ENCODE results near the gene P4HTM.

Gene P4HTM

DNA sequence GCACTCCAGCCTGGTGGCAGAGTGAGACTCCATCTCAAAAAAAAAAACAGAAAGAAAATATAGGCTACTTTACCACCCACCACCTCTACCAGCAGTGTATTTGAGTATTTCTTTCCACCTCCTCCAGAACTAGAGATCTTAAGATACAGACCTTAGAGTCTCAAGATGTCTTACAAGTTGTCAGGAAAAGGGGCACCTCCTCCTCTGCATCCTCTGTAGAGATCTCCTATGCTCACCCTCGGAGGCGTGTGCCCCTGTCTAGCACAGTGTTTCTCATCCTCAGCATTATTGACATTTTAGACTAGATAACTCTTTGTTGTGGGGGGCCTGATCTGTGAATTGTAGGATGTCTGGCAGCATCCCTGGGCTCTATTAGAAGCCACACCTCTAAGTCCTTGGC, 27.7 kb upstream of the P4HTM start:
- Histone ChIP-seq H3K27me3 (ENCODE audit: control insufficient read depth, insufficient read depth, low read length) (no peaks in the 10 kb centered on the region), H3K9me3 (ENCODE audit: control insufficient read depth, insufficient read depth, low read length) (no peaks in the 10 kb centered on the region), H3K4me1 (ENCODE audit: control insufficient read depth, insufficient read depth, low read length) (peaks cover 24% of the 10 kb centered on the region), H3K27ac (ENCODE audit: low read depth, low read length) (no peak overlapping the region), H3K4me3 (ENCODE audit: low read depth, low read length) (no peak overlapping the region), H3K36me3 (ENCODE audit: control insufficient read depth, insufficient read depth, low read length) (peaks cover 53% of the 10 kb centered on the region), H3K9ac (ENCODE audit: low read depth, low read length) (no peak overlapping the region)

DNA sequence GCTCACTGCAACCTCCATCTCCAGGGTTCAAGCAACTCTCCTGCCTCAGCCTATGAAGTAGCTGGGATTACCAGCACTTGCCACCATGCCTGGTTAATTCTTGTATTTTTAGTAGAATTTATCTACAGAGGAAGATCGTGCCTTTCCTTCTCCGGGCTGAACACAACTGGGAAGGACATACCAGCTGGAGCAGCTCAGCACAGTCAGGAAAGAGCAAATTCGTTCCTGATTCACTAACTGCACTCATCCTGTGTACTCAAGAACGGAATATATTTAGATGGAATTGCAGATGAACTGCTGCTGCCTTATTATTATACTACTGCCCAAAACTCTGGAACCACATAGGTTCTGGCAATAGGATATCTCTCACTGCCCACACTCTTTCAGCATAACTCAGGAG, 27.1 kb upstream of the P4HTM start:
- Histone ChIP-seq H3K36me3 (ENCODE audit: control insufficient read depth, insufficient read depth, low read length) (peaks cover 53% of the 10 kb centered on the region), H3K27ac (ENCODE audit: low read depth, low read length) (peak overlapping the region; percentile 56), H3K9me3 (ENCODE audit: control insufficient read depth, insufficient read depth, low read length) (no peaks in the 10 kb centered on the region), H3K4me1 (ENCODE audit: control insufficient read depth, insufficient read depth, low read length) (peaks cover 24% of the 10 kb centered on the region), H3K4me3 (ENCODE audit: low read depth, low read length) (no peak overlapping the region), H3K9ac (ENCODE audit: low read depth, low read length) (no peak overlapping the region), H3K27me3 (ENCODE audit: control insufficient read depth, insufficient read depth, low read length) (no peaks in the 10 kb centered on the region)

DNA sequence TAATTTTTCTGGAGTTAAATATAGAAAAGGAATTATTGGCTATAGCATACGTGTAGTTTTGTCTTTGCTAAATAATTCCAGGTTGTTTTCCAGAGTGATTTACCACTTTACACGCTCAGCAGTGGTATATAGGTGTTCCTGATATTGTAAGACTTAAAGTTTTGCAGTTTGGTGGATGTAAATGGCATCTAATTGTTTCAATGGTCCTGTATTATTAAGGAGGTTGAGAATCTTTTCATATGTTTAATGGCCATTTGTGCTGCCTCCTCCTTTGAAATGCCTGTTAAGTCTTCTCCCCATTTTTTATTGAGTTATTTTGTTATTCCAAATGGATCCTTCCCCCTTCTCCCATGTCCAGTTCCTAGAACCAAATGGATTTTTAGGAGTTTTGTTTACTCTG, 26.4 kb upstream of the P4HTM start:
- Histone ChIP-seq H3K27me3 (ENCODE audit: control insufficient read depth, insufficient read depth, low read length) (no peaks in the 10 kb centered on the region), H3K4me3 (ENCODE audit: low read depth, low read length) (peak overlapping the region; percentile 26; the same call in 1 of the 2 replicates), H3K9ac (ENCODE audit: low read depth, low read length) (no peak overlapping the region), H3K4me1 (ENCODE audit: control insufficient read depth, insufficient read depth, low read length) (peaks cover 24% of the 10 kb centered on the region), H3K36me3 (ENCODE audit: control insufficient read depth, insufficient read depth, low read length) (peaks cover 54% of the 10 kb centered on the region), H3K9me3 (ENCODE audit: control insufficient read depth, insufficient read depth, low read length) (no peaks in the 10 kb centered on the region), H3K27ac (ENCODE audit: low read depth, low read length) (peak overlapping the region; percentile 56)

GRCh38 chr3:48966367-48966766, 23.7 kb upstream of the P4HTM start:
- Histone ChIP-seq H3K27ac (ENCODE audit: low read depth, low read length) (no peak overlapping the region), H3K4me1 (ENCODE audit: control insufficient read depth, insufficient read depth, low read length) (peaks cover 23% of the 10 kb centered on the region), H3K36me3 (ENCODE audit: control insufficient read depth, insufficient read depth, low read length) (peaks cover 74% of the 10 kb centered on the region), H3K9ac (ENCODE audit: low read depth, low read length) (no peak overlapping the region), H3K9me3 (ENCODE audit: control insufficient read depth, insufficient read depth, low read length) (no peaks in the 10 kb centered on the region), H3K4me3 (ENCODE audit: low read depth, low read length) (no peak overlapping the region), H3K27me3 (ENCODE audit: control insufficient read depth, insufficient read depth, low read length) (no peaks in the 10 kb centered on the region)

DNA sequence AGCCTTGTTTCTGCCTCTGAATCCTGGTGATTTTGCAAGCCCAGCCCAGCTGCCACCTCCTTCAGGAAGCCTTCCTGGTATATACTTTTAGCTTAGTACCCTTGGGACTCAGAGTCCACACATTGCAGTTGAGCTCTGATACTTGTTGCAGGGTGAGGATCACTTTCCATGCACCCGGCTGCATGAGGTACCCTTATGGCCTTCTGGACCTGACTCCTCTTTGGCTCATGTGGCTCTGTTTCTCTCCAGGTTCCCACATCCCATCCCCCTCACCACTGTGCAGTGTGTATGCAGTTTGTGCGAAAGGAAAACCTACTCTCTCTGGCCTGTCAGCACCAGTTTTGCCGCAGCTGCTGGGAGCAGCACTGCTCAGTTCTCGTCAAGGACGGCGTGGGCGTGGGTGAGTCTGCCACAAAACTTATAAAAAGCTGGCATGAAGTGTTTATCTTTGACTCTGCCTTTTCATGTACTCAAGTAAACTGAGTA, 23.1 kb upstream of the P4HTM start:
- Histone ChIP-seq H3K4me1 (ENCODE audit: control insufficient read depth, insufficient read depth, low read length) (peaks cover 18% of the 10 kb centered on the region), H3K27me3 (ENCODE audit: control insufficient read depth, insufficient read depth, low read length) (no peaks in the 10 kb centered on the region), H3K36me3 (ENCODE audit: control insufficient read depth, insufficient read depth, low read length) (peaks cover 74% of the 10 kb centered on the region), H3K9ac (ENCODE audit: low read depth, low read length) (no peak overlapping the region), H3K4me3 (ENCODE audit: low read depth, low read length) (no peak overlapping the region), H3K9me3 (ENCODE audit: control insufficient read depth, insufficient read depth, low read length) (no peaks in the 10 kb centered on the region), H3K27ac (ENCODE audit: low read depth, low read length) (no peak overlapping the region)

- H3K9ac ChIP-seq (ENCODE audit: low read depth, low read length), result no peak overlapping the region
- no peak overlapping the region for H3K4me3 ChIP-seq (ENCODE audit: low read depth, low read length)
- no peaks in the 10 kb centered on the region for H3K4me1 ChIP-seq (ENCODE audit: control insufficient read depth, insufficient read depth, low read length)
- H3K27ac ChIP-seq (ENCODE audit: low read depth, low read length), result no peak overlapping the region
- H3K36me3 ChIP-seq (ENCODE audit: control insufficient read depth, insufficient read depth, low read length), result peaks cover 90% of the 10 kb centered on the region
- H3K27me3 ChIP-seq (ENCODE audit: control insufficient read depth, insufficient read depth, low read length), result no peaks in the 10 kb centered on the region
- no peaks in the 10 kb centered on the region for H3K9me3 ChIP-seq (ENCODE audit: control insufficient read depth, insufficient read depth, low read length)
These were observed 19.5 kb upstream of the P4HTM start for GRCh38 chr3:48970586-48970985.

DNA sequence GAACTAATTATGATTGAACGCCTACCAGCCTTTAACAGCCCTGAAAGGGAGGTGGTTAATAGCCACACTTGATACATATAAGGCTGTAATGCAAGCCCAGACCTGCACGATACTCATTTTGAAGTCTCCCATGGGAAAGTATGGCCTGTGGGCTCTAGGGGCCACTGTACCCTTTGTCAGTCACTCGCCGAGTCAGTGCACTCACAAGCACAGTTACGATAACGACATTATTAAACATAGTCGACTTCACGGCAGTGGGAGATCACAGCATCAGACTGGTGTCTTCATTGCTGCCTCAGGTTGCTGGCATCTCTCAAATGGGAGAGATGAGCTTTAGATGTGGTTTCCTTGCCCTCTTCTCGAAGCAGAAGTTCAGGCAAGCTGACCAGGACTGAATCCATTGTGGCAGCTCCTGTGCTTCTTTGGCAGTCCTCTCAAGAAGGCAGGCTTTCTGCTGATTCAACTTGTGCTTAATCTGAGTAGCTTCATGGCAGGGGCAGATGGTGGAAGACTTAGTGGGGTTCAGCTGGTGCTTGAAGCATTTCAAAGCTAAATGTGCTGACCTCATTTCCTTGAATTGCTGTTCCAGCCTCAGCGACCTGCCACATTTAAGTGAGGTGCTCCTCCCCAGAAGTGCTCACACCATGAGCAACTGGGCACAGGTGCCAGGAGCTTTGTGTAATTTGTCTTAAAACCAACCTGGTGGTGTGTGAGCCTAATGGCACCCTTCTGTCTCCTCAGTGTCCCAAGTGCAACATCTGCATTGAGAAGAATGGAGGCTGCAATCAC, 15.8 kb upstream of the P4HTM start:
- Histone ChIP-seq H3K36me3 (ENCODE audit: control insufficient read depth, insufficient read depth, low read length) (peaks cover 90% of the 10 kb centered on the region), H3K4me3 (ENCODE audit: low read depth, low read length) (no peak overlapping the region), H3K9me3 (ENCODE audit: control insufficient read depth, insufficient read depth, low read length) (no peaks in the 10 kb centered on the region), H3K27me3 (ENCODE audit: control insufficient read depth, insufficient read depth, low read length) (no peaks in the 10 kb centered on the region), H3K4me1 (ENCODE audit: control insufficient read depth, insufficient read depth, low read length) (no peaks in the 10 kb centered on the region), H3K9ac (ENCODE audit: low read depth, low read length) (no peak overlapping the region), H3K27ac (ENCODE audit: low read depth, low read length) (no peak overlapping the region)

DNA sequence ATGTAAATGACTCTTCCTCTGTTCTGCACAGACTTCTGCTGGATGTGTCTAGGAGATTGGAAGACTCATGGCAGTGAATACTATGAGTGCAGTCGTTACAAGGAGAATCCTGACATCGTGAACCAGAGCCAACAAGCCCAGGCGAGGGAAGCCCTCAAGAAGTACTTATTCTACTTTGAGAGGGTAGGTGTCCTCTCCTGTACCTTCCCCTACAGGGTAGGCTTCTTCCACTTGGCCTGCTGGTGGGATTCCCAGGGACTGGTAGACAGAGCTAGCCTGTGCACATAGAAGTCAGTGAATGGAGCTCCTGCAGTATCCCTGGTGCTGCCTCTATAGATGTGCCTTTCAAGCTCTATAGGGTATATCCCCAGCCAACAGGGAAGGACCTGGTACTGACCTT, 10.6 kb upstream of the P4HTM start:
- Histone ChIP-seq H3K4me3 (ENCODE audit: low read depth, low read length) (no peak overlapping the region), H3K9me3 (ENCODE audit: control insufficient read depth, insufficient read depth, low read length) (no peaks in the 10 kb centered on the region), H3K4me1 (ENCODE audit: control insufficient read depth, insufficient read depth, low read length) (no peaks in the 10 kb centered on the region), H3K36me3 (ENCODE audit: control insufficient read depth, insufficient read depth, low read length) (peaks cover 92% of the 10 kb centered on the region), H3K9ac (ENCODE audit: low read depth, low read length) (no peak overlapping the region), H3K27me3 (ENCODE audit: control insufficient read depth, insufficient read depth, low read length) (no peaks in the 10 kb centered on the region), H3K27ac (ENCODE audit: low read depth, low read length) (no peak overlapping the region)

- Histone ChIP-seq H3K27ac (ENCODE audit: low read depth, low read length) (no peak overlapping the region), H3K9me3 (ENCODE audit: control insufficient read depth, insufficient read depth, low read length) (no peaks in the 10 kb centered on the region), H3K27me3 (ENCODE audit: control insufficient read depth, insufficient read depth, low read length) (no peaks in the 10 kb centered on the region), H3K36me3 (ENCODE audit: control insufficient read depth, insufficient read depth, low read length) (peaks cover 92% of the 10 kb centered on the region), H3K4me1 (ENCODE audit: control insufficient read depth, insufficient read depth, low read length) (no peaks in the 10 kb centered on the region), H3K4me3 (ENCODE audit: low read depth, low read length) (no peak overlapping the region), H3K9ac (ENCODE audit: low read depth, low read length) (no peak overlapping the region)
These were observed 9.7 kb upstream of the P4HTM start for GRCh38 chr3:48980295-48980694.

DNA sequence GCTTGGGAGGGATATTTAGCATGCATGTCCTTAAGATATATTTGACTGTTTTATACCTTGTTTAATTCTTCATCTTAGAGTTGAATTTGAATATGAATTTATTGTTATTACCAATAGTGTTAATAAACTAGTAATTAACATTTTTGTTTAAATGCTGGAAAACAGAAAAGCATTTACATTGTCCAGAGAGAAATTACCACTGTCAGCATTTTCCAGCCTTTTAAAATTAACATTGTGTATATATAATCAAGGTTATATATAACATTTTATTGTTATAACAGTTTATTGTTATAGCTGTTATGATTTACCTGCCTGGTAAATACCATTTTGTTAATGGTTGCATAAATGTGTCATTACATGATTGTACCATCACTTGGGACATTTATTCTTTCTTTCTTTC, 8.0 kb upstream of the P4HTM start:
- Histone ChIP-seq H3K4me3 (ENCODE audit: low read depth, low read length) (no peak overlapping the region), H3K27me3 (ENCODE audit: control insufficient read depth, insufficient read depth, low read length) (no peaks in the 10 kb centered on the region), H3K36me3 (ENCODE audit: control insufficient read depth, insufficient read depth, low read length) (peaks cover 85% of the 10 kb centered on the region), H3K9me3 (ENCODE audit: control insufficient read depth, insufficient read depth, low read length) (no peaks in the 10 kb centered on the region), H3K4me1 (ENCODE audit: control insufficient read depth, insufficient read depth, low read length) (no peaks in the 10 kb centered on the region), H3K27ac (ENCODE audit: low read depth, low read length) (no peak overlapping the region), H3K9ac (ENCODE audit: low read depth, low read length) (no peak overlapping the region)

GRCh38 chr3:48982686-48983085, 7.4 kb upstream of the P4HTM start:
- Histone ChIP-seq H3K4me1 (ENCODE audit: control insufficient read depth, insufficient read depth, low read length) (no peaks in the 10 kb centered on the region), H3K9ac (ENCODE audit: low read depth, low read length) (no peak overlapping the region), H3K27me3 (ENCODE audit: control insufficient read depth, insufficient read depth, low read length) (no peaks in the 10 kb centered on the region), H3K36me3 (ENCODE audit: control insufficient read depth, insufficient read depth, low read length) (peaks cover 78% of the 10 kb centered on the region), H3K9me3 (ENCODE audit: control insufficient read depth, insufficient read depth, low read length) (no peaks in the 10 kb centered on the region), H3K4me3 (ENCODE audit: low read depth, low read length) (no peak overlapping the region), H3K27ac (ENCODE audit: low read depth, low read length) (no peak overlapping the region)

Data from HUES48 (cell line).